Ishikawa (cell line): ENCODE results near the gene PSD4.

Experiments
- EGR1 ChIP-seq: IDR thresholded peaks from 2 replicates; pipeline ENCODE4 v1.6.1; 2012
- EP300 ChIP-seq: IDR thresholded peaks from 2 replicates; pipeline ENCODE4 v1.6.1; 2012; ENCODE audit warnings: borderline replicate concordance
- TAF1 ChIP-seq: IDR thresholded peaks from 2 replicates; pipeline ENCODE4 v1.6.1; 2012; ENCODE audit warnings: low read depth, mild to moderate bottlenecking
- USF1 ChIP-seq: IDR thresholded peaks from 2 replicates; pipeline ENCODE4 v1.6.1; 2012
- YY1 ChIP-seq: IDR thresholded peaks from 2 replicates; pipeline ENCODE4 v1.6.1; 2012; ENCODE audit warnings: low read depth
- ZBTB7A ChIP-seq: IDR thresholded peaks from 2 replicates; pipeline ENCODE4 v1.6.1; 2012; ENCODE audit warnings: low read depth

- TF ChIP-seq ZBTB7A: no peak
- TF ChIP-seq EGR1: no peak
- no peak for TF ChIP-seq EP300
- no peak for TF ChIP-seq YY1
- no peak for TF ChIP-seq TAF1
- TF ChIP-seq USF1: no peak
These were observed 45.9 kb upstream of the PSD4 start for GRCh38 chr2:113127646-113128570.
